Measurements from ENCODE around the gene TBPL2.

The TBPL2 gene

DNA sequence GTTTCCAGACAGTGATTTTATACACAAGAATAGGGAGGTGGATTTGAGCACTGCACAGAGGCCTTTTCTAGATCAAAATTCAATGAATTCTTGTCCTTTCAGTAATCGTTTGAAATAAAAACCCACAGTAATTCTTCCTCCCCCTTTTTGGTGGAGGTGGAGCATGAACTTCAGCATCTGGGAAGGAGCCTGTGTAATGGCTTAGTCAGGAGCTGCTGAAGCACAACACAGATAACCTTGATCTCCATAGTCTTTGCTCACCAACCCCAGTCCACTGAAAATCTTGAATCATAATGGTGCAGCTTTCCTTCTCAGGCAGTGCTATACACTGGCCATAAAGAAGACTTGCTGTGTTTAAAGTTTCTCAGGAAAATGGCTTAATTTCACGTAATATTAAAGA is 6.4 kb upstream of the TBPL2 start (continued):
- TF ChIP-seq OVOL3 (tag by site-specific recombination; IDR thresholded peaks at IDR 0.05) (no peak), ZNF664 (tag by site-specific recombination; IDR thresholded peaks at IDR 0.05) (no peak), ZNF202 (tag by site-specific recombination; IDR thresholded peaks at IDR 0.05; ENCODE audit: borderline replicate concordance) (no peak), ZNF501 (tag by site-specific recombination; IDR thresholded peaks at IDR 0.05) (no peak)
- TF ChIP-seq, protein P1, sequence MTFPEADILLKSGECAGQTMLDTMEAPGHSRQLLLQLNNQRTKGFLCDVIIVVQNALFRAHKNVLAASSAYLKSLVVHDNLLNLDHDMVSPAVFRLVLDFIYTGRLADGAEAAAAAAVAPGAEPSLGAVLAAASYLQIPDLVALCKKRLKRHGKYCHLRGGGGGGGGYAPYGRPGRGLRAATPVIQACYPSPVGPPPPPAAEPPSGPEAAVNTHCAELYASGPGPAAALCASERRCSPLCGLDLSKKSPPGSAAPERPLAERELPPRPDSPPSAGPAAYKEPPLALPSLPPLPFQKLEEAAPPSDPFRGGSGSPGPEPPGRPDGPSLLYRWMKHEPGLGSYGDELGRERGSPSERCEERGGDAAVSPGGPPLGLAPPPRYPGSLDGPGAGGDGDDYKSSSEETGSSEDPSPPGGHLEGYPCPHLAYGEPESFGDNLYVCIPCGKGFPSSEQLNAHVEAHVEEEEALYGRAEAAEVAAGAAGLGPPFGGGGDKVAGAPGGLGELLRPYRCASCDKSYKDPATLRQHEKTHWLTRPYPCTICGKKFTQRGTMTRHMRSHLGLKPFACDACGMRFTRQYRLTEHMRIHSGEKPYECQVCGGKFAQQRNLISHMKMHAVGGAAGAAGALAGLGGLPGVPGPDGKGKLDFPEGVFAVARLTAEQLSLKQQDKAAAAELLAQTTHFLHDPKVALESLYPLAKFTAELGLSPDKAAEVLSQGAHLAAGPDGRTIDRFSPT (tag by site-specific recombination; IDR thresholded peaks at IDR 0.05) = no peak

DNA sequence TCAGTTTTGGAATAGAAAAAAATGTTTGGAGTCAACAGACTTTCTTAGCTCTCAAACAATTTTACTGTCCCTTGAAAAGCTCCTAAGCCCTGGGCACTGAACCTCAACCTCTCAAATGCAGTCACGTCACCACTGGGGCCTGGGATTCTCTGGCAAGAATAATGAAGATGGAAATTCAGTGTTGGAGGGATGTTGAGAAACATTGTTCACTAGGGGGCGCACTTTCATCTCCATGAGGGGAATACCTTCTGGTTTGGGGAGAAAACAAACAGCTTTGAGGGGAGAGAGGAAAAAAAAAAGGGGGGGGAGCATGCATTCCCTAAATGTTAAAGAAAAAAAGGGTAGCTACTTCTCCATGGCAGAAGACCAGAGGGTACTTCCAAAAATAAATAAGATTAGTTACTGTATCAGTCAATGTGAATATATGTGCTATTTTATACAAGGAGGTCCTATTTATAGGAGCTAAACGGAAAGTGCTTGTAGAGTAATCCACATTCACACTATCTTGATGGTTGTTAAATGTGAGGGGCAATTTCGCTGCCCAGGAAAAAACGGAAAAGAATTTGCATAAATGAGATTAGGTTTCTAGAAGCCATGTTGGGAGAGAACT is 5.8 kb upstream of the TBPL2 start:
- H3K4me1 ChIP-seq (ENCODE audit: control insufficient read depth, insufficient read depth, low read length) = peaks cover 18% of the 10 kb centered on the region
- no peaks in the 10 kb centered on the region for H3K36me3 ChIP-seq (ENCODE audit: control insufficient read depth in 2 of 2, insufficient read depth in 1 of 2, low read length in 2 of 2)

More for the DNA sequence above, 5.8 kb upstream of the TBPL2 start:
- ChIA-PET POLR2A (interaction anchor here (0.6 kb wide), 1 partner anchor 348 kb away, joined by 3 read pairs; no protein-coding TSS in a partner anchor), CTCF (interaction anchor here (0.5 to 2.2 kb wide), 60 partner anchors 8 to 1045 kb away, joined by 3 to 22 read pairs (median 4); no protein-coding TSS in a partner anchor)
- no peak overlapping the region for H3K4me3 ChIP-seq (ENCODE audit: low read depth, low read length)
- no peaks in the 10 kb centered on the region for H3K9me3 ChIP-seq (ENCODE audit: control insufficient read depth, insufficient read depth, low read depth, low read length)
- TF ChIP-seq, protein P2, sequence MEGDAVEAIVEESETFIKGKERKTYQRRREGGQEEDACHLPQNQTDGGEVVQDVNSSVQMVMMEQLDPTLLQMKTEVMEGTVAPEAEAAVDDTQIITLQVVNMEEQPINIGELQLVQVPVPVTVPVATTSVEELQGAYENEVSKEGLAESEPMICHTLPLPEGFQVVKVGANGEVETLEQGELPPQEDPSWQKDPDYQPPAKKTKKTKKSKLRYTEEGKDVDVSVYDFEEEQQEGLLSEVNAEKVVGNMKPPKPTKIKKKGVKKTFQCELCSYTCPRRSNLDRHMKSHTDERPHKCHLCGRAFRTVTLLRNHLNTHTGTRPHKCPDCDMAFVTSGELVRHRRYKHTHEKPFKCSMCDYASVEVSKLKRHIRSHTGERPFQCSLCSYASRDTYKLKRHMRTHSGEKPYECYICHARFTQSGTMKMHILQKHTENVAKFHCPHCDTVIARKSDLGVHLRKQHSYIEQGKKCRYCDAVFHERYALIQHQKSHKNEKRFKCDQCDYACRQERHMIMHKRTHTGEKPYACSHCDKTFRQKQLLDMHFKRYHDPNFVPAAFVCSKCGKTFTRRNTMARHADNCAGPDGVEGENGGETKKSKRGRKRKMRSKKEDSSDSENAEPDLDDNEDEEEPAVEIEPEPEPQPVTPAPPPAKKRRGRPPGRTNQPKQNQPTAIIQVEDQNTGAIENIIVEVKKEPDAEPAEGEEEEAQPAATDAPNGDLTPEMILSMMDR (tag by site-specific recombination; IDR thresholded peaks at IDR 0.05) = peak; percentile 58
- TF ChIP-seq, protein P3, sequence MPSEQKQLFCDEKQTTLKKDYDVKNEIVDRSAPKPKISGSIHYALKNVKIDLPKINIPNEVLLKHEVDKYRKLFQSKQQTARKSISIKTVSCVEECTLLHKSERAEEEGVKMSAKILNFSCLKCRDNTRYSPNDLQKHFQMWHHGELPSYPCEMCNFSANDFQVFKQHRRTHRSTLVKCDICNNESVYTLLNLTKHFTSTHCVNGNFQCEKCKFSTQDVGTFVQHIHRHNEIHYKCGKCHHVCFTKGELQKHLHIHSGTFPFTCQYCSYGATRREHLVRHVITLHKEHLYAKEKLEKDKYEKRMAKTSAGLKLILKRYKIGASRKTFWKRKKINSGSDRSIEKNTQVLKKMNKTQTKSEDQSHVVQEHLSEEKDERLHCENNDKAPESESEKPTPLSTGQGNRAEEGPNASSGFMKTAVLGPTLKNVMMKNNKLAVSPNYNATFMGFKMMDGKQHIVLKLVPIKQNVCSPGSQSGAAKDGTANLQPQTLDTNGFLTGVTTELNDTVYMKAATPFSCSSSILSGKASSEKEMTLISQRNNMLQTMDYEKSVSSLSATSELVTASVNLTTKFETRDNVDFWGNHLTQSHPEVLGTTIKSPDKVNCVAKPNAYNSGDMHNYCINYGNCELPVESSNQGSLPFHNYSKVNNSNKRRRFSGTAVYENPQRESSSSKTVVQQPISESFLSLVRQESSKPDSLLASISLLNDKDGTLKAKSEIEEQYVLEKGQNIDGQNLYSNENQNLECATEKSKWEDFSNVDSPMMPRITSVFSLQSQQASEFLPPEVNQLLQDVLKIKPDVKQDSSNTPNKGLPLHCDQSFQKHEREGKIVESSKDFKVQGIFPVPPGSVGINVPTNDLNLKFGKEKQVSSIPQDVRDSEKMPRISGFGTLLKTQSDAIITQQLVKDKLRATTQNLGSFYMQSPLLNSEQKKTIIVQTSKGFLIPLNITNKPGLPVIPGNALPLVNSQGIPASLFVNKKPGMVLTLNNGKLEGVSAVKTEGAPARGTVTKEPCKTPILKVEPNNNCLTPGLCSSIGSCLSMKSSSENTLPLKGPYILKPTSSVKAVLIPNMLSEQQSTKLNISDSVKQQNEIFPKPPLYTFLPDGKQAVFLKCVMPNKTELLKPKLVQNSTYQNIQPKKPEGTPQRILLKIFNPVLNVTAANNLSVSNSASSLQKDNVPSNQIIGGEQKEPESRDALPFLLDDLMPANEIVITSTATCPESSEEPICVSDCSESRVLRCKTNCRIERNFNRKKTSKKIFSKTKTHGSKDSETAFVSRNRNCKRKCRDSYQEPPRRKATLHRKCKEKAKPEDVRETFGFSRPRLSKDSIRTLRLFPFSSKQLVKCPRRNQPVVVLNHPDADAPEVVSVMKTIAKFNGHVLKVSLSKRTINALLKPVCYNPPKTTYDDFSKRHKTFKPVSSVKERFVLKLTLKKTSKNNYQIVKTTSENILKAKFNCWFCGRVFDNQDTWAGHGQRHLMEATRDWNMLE (tag by site-specific recombination; conservative IDR thresholded peaks at IDR 0.05; ENCODE audit: low read depth) = no peak
- TF ChIP-seq, protein P4, sequence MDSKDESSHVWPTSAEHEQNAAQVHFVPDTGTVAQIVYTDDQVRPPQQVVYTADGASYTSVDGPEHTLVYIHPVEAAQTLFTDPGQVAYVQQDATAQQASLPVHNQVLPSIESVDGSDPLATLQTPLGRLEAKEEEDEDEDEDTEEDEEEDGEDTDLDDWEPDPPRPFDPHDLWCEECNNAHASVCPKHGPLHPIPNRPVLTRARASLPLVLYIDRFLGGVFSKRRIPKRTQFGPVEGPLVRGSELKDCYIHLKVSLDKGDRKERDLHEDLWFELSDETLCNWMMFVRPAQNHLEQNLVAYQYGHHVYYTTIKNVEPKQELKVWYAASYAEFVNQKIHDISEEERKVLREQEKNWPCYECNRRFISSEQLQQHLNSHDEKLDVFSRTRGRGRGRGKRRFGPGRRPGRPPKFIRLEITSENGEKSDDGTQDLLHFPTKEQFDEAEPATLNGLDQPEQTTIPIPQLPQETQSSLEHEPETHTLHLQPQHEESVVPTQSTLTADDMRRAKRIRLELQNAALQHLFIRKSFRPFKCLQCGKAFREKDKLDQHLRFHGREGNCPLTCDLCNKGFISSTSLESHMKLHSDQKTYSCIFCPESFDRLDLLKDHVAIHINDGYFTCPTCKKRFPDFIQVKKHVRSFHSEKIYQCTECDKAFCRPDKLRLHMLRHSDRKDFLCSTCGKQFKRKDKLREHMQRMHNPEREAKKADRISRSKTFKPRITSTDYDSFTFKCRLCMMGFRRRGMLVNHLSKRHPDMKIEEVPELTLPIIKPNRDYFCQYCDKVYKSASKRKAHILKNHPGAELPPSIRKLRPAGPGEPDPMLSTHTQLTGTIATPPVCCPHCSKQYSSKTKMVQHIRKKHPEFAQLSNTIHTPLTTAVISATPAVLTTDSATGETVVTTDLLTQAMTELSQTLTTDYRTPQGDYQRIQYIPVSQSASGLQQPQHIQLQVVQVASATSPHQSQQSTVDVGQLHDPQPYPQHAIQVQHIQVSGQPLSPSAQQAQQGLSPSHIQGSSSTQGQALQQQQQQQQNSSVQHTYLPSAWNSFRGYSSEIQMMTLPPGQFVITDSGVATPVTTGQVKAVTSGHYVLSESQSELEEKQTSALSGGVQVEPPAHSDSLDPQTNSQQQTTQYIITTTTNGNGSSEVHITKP (tag by site-specific recombination; IDR thresholded peaks at IDR 0.05) = peak; percentile 93
- TF ChIP-seq, protein P5, sequence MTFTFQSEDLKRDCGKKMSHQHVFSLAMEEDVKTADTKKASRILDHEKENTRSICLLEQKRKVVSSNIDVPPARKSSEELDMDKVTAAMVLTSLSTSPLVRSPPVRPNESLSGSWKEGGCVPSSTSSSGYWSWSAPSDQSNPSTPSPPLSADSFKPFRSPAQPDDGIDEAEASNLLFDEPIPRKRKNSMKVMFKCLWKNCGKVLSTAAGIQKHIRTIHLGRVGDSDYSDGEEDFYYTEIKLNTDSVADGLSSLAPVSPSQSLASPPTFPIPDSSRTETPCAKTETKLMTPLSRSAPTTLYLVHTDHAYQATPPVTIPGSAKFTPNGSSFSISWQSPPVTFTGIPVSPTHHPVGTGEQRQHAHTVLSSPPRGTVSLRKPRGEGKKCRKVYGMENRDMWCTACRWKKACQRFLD (tag by site-specific recombination; IDR thresholded peaks at IDR 0.05) = no peak
- TF ChIP-seq, protein P6, sequence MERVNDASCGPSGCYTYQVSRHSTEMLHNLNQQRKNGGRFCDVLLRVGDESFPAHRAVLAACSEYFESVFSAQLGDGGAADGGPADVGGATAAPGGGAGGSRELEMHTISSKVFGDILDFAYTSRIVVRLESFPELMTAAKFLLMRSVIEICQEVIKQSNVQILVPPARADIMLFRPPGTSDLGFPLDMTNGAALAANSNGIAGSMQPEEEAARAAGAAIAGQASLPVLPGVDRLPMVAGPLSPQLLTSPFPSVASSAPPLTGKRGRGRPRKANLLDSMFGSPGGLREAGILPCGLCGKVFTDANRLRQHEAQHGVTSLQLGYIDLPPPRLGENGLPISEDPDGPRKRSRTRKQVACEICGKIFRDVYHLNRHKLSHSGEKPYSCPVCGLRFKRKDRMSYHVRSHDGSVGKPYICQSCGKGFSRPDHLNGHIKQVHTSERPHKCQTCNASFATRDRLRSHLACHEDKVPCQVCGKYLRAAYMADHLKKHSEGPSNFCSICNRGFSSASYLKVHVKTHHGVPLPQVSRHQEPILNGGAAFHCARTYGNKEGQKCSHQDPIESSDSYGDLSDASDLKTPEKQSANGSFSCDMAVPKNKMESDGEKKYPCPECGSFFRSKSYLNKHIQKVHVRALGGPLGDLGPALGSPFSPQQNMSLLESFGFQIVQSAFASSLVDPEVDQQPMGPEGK (tag by site-specific recombination; IDR thresholded peaks at IDR 0.05) = peak; percentile 31; the same call in 1 of the 2 replicates
- TF ChIP-seq ZNF366 (tag by site-specific recombination; conservative IDR thresholded peaks at IDR 0.05) (peak; percentile 53), ZNF292 (tag by site-specific recombination; IDR thresholded peaks at IDR 0.05; ENCODE audit: borderline replicate concordance, low read depth) (no peak), ZNF600 (tag by site-specific recombination; IDR thresholded peaks at IDR 0.05) (no peak), WT1 (tag by site-specific recombination; IDR thresholded peaks at IDR 0.05) (no peak), GLI2 (tag by site-specific recombination; IDR thresholded peaks at IDR 0.05; ENCODE audit: borderline replicate concordance, low read depth) (no peak), PRDM1 (tag by site-specific recombination; IDR thresholded peaks at IDR 0.05) (peak; percentile 63), ZNF660 (tag by site-specific recombination; IDR thresholded peaks at IDR 0.05) (peak; percentile 48; the same call in 1 of the 2 replicates), ZNF654 (tag by site-specific recombination; IDR thresholded peaks at IDR 0.05; ENCODE audit: low read depth) (peak; percentile 84), KLF8 (tag by site-specific recombination; IDR thresholded peaks at IDR 0.05) (0 out of 2 replicates have a peak, but pooled peaks have one; percentile 30)
- no peak overlapping the region for H3K27ac ChIP-seq (ENCODE audit: extremely low read depth, low read depth, low read length)
